ENCODE results near the gene ATP6V1D. TPM values are rescaled to one million over a fixed set of nuclear protein-coding genes. Genes with fewer than 3 reads are reported as not detected.

ATP6V1D gene
- total and polyA plus RNA-seq, 2 of the 8 experiments (the other 6 are each of a cell fraction or from before 2014, with no cell fraction given): 45.1 to 76.3 TPM

- TF ChIP-seq, protein P1, sequence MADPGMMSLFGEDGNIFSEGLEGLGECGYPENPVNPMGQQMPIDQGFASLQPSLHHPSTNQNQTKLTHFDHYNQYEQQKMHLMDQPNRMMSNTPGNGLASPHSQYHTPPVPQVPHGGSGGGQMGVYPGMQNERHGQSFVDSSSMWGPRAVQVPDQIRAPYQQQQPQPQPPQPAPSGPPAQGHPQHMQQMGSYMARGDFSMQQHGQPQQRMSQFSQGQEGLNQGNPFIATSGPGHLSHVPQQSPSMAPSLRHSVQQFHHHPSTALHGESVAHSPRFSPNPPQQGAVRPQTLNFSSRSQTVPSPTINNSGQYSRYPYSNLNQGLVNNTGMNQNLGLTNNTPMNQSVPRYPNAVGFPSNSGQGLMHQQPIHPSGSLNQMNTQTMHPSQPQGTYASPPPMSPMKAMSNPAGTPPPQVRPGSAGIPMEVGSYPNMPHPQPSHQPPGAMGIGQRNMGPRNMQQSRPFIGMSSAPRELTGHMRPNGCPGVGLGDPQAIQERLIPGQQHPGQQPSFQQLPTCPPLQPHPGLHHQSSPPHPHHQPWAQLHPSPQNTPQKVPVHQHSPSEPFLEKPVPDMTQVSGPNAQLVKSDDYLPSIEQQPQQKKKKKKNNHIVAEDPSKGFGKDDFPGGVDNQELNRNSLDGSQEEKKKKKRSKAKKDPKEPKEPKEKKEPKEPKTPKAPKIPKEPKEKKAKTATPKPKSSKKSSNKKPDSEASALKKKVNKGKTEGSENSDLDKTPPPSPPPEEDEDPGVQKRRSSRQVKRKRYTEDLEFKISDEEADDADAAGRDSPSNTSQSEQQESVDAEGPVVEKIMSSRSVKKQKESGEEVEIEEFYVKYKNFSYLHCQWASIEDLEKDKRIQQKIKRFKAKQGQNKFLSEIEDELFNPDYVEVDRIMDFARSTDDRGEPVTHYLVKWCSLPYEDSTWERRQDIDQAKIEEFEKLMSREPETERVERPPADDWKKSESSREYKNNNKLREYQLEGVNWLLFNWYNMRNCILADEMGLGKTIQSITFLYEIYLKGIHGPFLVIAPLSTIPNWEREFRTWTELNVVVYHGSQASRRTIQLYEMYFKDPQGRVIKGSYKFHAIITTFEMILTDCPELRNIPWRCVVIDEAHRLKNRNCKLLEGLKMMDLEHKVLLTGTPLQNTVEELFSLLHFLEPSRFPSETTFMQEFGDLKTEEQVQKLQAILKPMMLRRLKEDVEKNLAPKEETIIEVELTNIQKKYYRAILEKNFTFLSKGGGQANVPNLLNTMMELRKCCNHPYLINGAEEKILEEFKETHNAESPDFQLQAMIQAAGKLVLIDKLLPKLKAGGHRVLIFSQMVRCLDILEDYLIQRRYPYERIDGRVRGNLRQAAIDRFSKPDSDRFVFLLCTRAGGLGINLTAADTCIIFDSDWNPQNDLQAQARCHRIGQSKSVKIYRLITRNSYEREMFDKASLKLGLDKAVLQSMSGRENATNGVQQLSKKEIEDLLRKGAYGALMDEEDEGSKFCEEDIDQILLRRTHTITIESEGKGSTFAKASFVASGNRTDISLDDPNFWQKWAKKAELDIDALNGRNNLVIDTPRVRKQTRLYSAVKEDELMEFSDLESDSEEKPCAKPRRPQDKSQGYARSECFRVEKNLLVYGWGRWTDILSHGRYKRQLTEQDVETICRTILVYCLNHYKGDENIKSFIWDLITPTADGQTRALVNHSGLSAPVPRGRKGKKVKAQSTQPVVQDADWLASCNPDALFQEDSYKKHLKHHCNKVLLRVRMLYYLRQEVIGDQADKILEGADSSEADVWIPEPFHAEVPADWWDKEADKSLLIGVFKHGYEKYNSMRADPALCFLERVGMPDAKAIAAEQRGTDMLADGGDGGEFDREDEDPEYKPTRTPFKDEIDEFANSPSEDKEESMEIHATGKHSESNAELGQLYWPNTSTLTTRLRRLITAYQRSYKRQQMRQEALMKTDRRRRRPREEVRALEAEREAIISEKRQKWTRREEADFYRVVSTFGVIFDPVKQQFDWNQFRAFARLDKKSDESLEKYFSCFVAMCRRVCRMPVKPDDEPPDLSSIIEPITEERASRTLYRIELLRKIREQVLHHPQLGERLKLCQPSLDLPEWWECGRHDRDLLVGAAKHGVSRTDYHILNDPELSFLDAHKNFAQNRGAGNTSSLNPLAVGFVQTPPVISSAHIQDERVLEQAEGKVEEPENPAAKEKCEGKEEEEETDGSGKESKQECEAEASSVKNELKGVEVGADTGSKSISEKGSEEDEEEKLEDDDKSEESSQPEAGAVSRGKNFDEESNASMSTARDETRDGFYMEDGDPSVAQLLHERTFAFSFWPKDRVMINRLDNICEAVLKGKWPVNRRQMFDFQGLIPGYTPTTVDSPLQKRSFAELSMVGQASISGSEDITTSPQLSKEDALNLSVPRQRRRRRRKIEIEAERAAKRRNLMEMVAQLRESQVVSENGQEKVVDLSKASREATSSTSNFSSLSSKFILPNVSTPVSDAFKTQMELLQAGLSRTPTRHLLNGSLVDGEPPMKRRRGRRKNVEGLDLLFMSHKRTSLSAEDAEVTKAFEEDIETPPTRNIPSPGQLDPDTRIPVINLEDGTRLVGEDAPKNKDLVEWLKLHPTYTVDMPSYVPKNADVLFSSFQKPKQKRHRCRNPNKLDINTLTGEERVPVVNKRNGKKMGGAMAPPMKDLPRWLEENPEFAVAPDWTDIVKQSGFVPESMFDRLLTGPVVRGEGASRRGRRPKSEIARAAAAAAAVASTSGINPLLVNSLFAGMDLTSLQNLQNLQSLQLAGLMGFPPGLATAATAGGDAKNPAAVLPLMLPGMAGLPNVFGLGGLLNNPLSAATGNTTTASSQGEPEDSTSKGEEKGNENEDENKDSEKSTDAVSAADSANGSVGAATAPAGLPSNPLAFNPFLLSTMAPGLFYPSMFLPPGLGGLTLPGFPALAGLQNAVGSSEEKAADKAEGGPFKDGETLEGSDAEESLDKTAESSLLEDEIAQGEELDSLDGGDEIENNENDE (IDR thresholded peaks at IDR 0.05; ENCODE audit: insufficient replicate concordance, low read length): no peak
- TF ChIP-seq TEAD4 (IDR thresholded peaks at IDR 0.05; ENCODE audit: low read depth, low read length) (no peak), CBX8 (IDR thresholded peaks at IDR 0.05; ENCODE audit: borderline replicate concordance, low read depth, low read length) (no peak), POLR2A (IDR thresholded peaks at IDR 0.05; ENCODE audit: control extremely low read depth in 1 of 2, low read depth in 2 of 2, low read length in 2 of 2) (peak; percentile 23 to 26), CTBP2 (IDR thresholded peaks at IDR 0.05; ENCODE audit: borderline replicate concordance, insufficient read depth, insufficient read length, low read length) (no peak), SAP30 (IDR thresholded peaks at IDR 0.05; ENCODE audit: insufficient read depth, insufficient replicate concordance, low read length) (peak; percentile 95), PHF8 (conservative IDR thresholded peaks at IDR 0.05; ENCODE audit: low read depth, low read length) (peak; percentile 55), RFX5 (IDR thresholded peaks at IDR 0.05; ENCODE audit: borderline replicate concordance, low read depth, low read length) (no peak), POLR2AphosphoS5 (IDR thresholded peaks at IDR 0.05; ENCODE audit: low read depth, low read length) (peak; percentile 40; the same call in 1 of the 2 replicates)
Measured at GRCh38 chr14:67358924-67359774, 455 bp downstream of the ATP6V1D start (continued).

Measured in H1 (cell line).